ENCODE measurements around the gene PAMR1. TPM values are rescaled to one million over a fixed set of nuclear protein-coding genes. Genes with fewer than 3 reads are reported as not detected.

PAMR1 gene
- total and polyA plus RNA-seq, 2 donors from 2014 or later = 2.2 to 2.4 TPM

- no peak overlapping the region for H3K27ac ChIP-seq (ENCODE audit: low read depth in 2 of 2, low read length in 2 of 2)
- H3K9me3 ChIP-seq (ENCODE audit: control insufficient read depth in 2 of 3, insufficient read depth in 1 of 3, low read length in 3 of 3) = no peaks in the 10 kb centered on the region
- DNase-seq = no peak
- no peak for TF ChIP-seq CTCF (IDR thresholded peaks at IDR 0.05; ENCODE audit: borderline replicate concordance, extremely low read depth, insufficient read depth)
- H3K4me1 ChIP-seq (ENCODE audit: control insufficient read depth in 2 of 3, insufficient read depth in 2 of 3, low read depth in 1 of 3, low read length in 3 of 3) = peaks cover 0 to 4% (median 0%) of the 10 kb centered on the region in 3 donors
- no peaks in the 10 kb centered on the region for H3K36me3 ChIP-seq (ENCODE audit: control insufficient read depth in 2 of 3, insufficient read depth in 3 of 3, low read length in 3 of 3)
- H3K27me3 ChIP-seq (ENCODE audit: control insufficient read depth, insufficient read depth, low read length) = peaks cover 4% of the 10 kb centered on the region
- no peak overlapping the region for H3K4me3 ChIP-seq (ENCODE audit: low read length in 3 of 3)
- intact Hi-C loops (cut with DNase I) = no loop called here
- no peak overlapping the region for H3K9ac ChIP-seq (ENCODE audit: low read length in 3 of 3)
- FAIRE-seq = no peak
Measured at GRCh38 chr11:35427071-35427470, 98.3 kb downstream of the PAMR1 start.

GRCh38 chr11:35426351-35426750 lies 99.1 kb downstream of the PAMR1 start:
- peaks cover 0 to 4% (median 0%) of the 10 kb centered on the region in 3 donors for H3K4me1 ChIP-seq (ENCODE audit: control insufficient read depth in 2 of 3, insufficient read depth in 2 of 3, low read depth in 1 of 3, low read length in 3 of 3)
- H3K36me3 ChIP-seq (ENCODE audit: control insufficient read depth in 2 of 3, insufficient read depth in 3 of 3, low read length in 3 of 3) = no peaks in the 10 kb centered on the region
- no peak overlapping the region for H3K4me3 ChIP-seq (ENCODE audit: low read length in 3 of 3)
- no peaks in the 10 kb centered on the region for H3K9me3 ChIP-seq (ENCODE audit: control insufficient read depth in 2 of 3, insufficient read depth in 1 of 3, low read length in 3 of 3)
- DNase-seq (no peak), FAIRE-seq (no peak)
- H3K9ac ChIP-seq (ENCODE audit: low read length in 3 of 3) = no peak overlapping the region
- intact Hi-C loops (cut with DNase I) = no loop called here
- peaks cover 5% of the 10 kb centered on the region for H3K27me3 ChIP-seq (ENCODE audit: control insufficient read depth, insufficient read depth, low read length)
- TF ChIP-seq CTCF (IDR thresholded peaks at IDR 0.05; ENCODE audit: borderline replicate concordance, extremely low read depth, insufficient read depth) = no peak
- H3K27ac ChIP-seq (ENCODE audit: low read depth in 2 of 2, low read length in 2 of 2) = no peak overlapping the region

GRCh38 chr11:35425603-35426212 lies 99.7 kb downstream of the PAMR1 start:
- H3K27ac ChIP-seq (ENCODE audit: low read depth in 2 of 2, low read length in 2 of 2) = no peak overlapping the region
- intact Hi-C loops (cut with DNase I) = no loop called here
- H3K36me3 ChIP-seq (ENCODE audit: control insufficient read depth in 2 of 3, insufficient read depth in 3 of 3, low read length in 3 of 3) = no peaks in the 10 kb centered on the region
- H3K4me1 ChIP-seq (ENCODE audit: control insufficient read depth in 2 of 3, insufficient read depth in 2 of 3, low read depth in 1 of 3, low read length in 3 of 3) = peaks cover 0 to 4% (median 0%) of the 10 kb centered on the region in 3 donors
- TF ChIP-seq CTCF (IDR thresholded peaks at IDR 0.05; ENCODE audit: borderline replicate concordance, extremely low read depth, insufficient read depth) = no peak
- H3K27me3 ChIP-seq (ENCODE audit: control insufficient read depth, insufficient read depth, low read length) = peaks cover 9% of the 10 kb centered on the region
- no peak for DNase-seq
- no peak for FAIRE-seq
- no peak overlapping the region for H3K4me3 ChIP-seq (ENCODE audit: low read length in 3 of 3)
- no peaks in the 10 kb centered on the region for H3K9me3 ChIP-seq (ENCODE audit: control insufficient read depth in 2 of 3, insufficient read depth in 1 of 3, low read length in 3 of 3)
- H3K9ac ChIP-seq (ENCODE audit: low read length in 3 of 3) = no peak overlapping the region
